Natural killer cell (primary cell): ENCODE results near the gene PALLD. TPM values are rescaled to one million over a fixed set of nuclear protein-coding genes. Genes with fewer than 3 reads are reported as not detected.

Source experiments
- ATAC-seq, 3 donors: fragments of 150-1000 bp in 2 of 3; fragments of 200-7000 bp in 1 of 3; cut with Tn5 transposase; 1 replicate in 1 of 3; 2 replicates in 2 of 3; pipeline ENCODE4 v1.10.0; 2021; ENCODE audit warnings: mild to moderate bottlenecking in 2 of 3, moderate library complexity in 2 of 3
- DNase-seq, 2 donors: peaks; one replicate each; pipeline versions ENCODE4 v3.0.0 to v3.0.0-alpha.2; 2013 to 2021; ENCODE audit warnings: mixed read lengths in 1 of 2
- H3K27ac ChIP-seq: one replicate; pipeline ENCODE4 v1.5.1; 2013; ENCODE audit warnings: mild to moderate bottlenecking, low read length
- H3K27me3 ChIP-seq: one replicate; pipeline ENCODE4 v1.6.1; 2013; ENCODE audit warnings: low read length; ENCODE audit not compliant: control insufficient read depth, insufficient read depth
- H3K36me3 ChIP-seq: one replicate; pipeline ENCODE4 v1.6.1; 2013; ENCODE audit warnings: low read length; ENCODE audit not compliant: control insufficient read depth, insufficient read depth
- H3K4me1 ChIP-seq: one replicate; pipeline ENCODE4 v1.6.1; 2013; ENCODE audit warnings: low read length; ENCODE audit not compliant: control insufficient read depth, insufficient read depth
- H3K4me3 ChIP-seq: one replicate; pipeline ENCODE4 v1.5.1; 2013; ENCODE audit warnings: low read length
- H3K9me3 ChIP-seq: one replicate; pipeline ENCODE4 v1.6.1; 2013; ENCODE audit warnings: low read length; ENCODE audit not compliant: control insufficient read depth, insufficient read depth
- H3K27ac Mint-ChIP-seq, 2 donors: one replicate each; pipeline ENCODE4 v1.8.0; 2022; ENCODE audit warnings: mild to moderate bottlenecking in 2 of 2, mixed read lengths in 2 of 2, moderate library complexity in 1 of 2
- H3K27me3 Mint-ChIP-seq, 2 donors: one replicate each; pipeline ENCODE4 v1.8.0; 2022; ENCODE audit warnings: low read depth in 2 of 2, mixed read lengths in 2 of 2
- H3K36me3 Mint-ChIP-seq: one replicate; pipeline ENCODE4 v1.8.0; 2022; ENCODE audit warnings: mixed read lengths
- H3K4me1 Mint-ChIP-seq, 2 donors: one replicate each; pipeline ENCODE4 v1.8.0; 2022; ENCODE audit warnings: mixed read lengths in 2 of 2
- H3K4me3 Mint-ChIP-seq: one replicate; pipeline ENCODE4 v1.8.0; 2022; ENCODE audit warnings: mild to moderate bottlenecking, moderate library complexity, mixed read lengths
- H3K9me3 Mint-ChIP-seq, 2 donors: one replicate each; pipeline ENCODE4 v1.8.0; 2022; ENCODE audit warnings: mixed read lengths in 2 of 2
- CTCF ChIP-seq: fragments of 200-600 bp; IDR thresholded peaks from one replicate; pipeline ENCODE4 v1.8.0; 2022; ENCODE audit warnings: antibody characterized with exemption
- WGBS: methylation state at CpG from one replicate; pipeline ENCODE4 v1.1.7; 2013; ENCODE audit warnings: missing lambda C conversion rate; ENCODE audit not compliant: insufficient coverage; 5-methylcytosine and 5-hydroxymethylcytosine counted together
- intact Hi-C: fragments of 100-400 bp; cut with micrococcal nuclease; formaldehyde crosslinking; loops from one replicate; pipeline ENCODE4 v1.14.2; 2022
- total RNA-seq, 4 donors: library from RNA; stranded (reverse); fragments of 120-200 nt in 1 of 4; gene quantifications; one replicate each; pipeline versions ENCODE4 v1.2.3 to v1.2.4, GENCODE V29; 2013 to 2022

PALLD gene
- total RNA-seq, 3 donors from 2014 or later (not counting 1 experiment from before 2014, with no cell fraction given), result 15.1 to 25.4 (median 22.8) TPM

GRCh38 chr4:168541266-168541953 lies 44.6 kb downstream of the PALLD start:
- intact Hi-C loops, result no loop called here
- no peaks in the 10 kb centered on the region for H3K36me3 ChIP-seq
- Mint-ChIP-seq H3K4me1 (no peaks in the 10 kb centered on the region), H3K27ac (no peak overlapping the region), H3K27me3 (peaks cover 6 to 19% of the 10 kb centered on the region in 2 donors), H3K4me3 (no peak overlapping the region), H3K36me3 (no peaks in the 10 kb centered on the region), H3K9me3 (no peaks in the 10 kb centered on the region)
- WGBS, result 94% methylated on average over 6 of the region's 7 CpGs
- DNase-seq (no peak), ATAC-seq (no peak)
- H3K27me3 ChIP-seq, result peaks cover 2% of the 10 kb centered on the region
- no peaks in the 10 kb centered on the region for H3K9me3 ChIP-seq
- H3K4me1 ChIP-seq, result no peaks in the 10 kb centered on the region
- no peak overlapping the region for H3K4me3 ChIP-seq
- TF ChIP-seq CTCF, result no peak
- no peak overlapping the region for H3K27ac ChIP-seq

- TF ChIP-seq CTCF, result no peak
- Histone ChIP-seq H3K4me1 (no peaks in the 10 kb centered on the region), H3K9me3 (no peaks in the 10 kb centered on the region), H3K36me3 (no peaks in the 10 kb centered on the region), H3K27me3 (peaks cover 2% of the 10 kb centered on the region), H3K4me3 (no peak overlapping the region), H3K27ac (no peak overlapping the region)
- no peak overlapping the region for H3K4me3 Mint-ChIP-seq
- H3K4me1 Mint-ChIP-seq, result no peaks in the 10 kb centered on the region
- DNase-seq, result no peak
- H3K36me3 Mint-ChIP-seq, result no peaks in the 10 kb centered on the region
- no peak for ATAC-seq
- peaks cover 13 to 16% of the 10 kb centered on the region in 2 donors for H3K27me3 Mint-ChIP-seq
- 94% methylated on average over 2 of the region's 4 CpGs for WGBS
- H3K9me3 Mint-ChIP-seq, result no peaks in the 10 kb centered on the region
- H3K27ac Mint-ChIP-seq, result no peak overlapping the region
- intact Hi-C loops, result no loop called here
Observed at GRCh38 chr4:168549143-168549542, 52.3 kb downstream of the PALLD start.

GRCh38 chr4:168550064-168550766 lies 53.4 kb downstream of the PALLD start:
- Histone ChIP-seq H3K4me3 (no peak overlapping the region), H3K36me3 (no peaks in the 10 kb centered on the region), H3K27me3 (no peaks in the 10 kb centered on the region), H3K27ac (no peak overlapping the region), H3K4me1 (no peaks in the 10 kb centered on the region), H3K9me3 (no peaks in the 10 kb centered on the region)
- ATAC-seq, result no peak
- 93% methylated on average over 4 of the region's 5 CpGs for WGBS
- Mint-ChIP-seq H3K4me3 (no peak overlapping the region), H3K4me1 (no peaks in the 10 kb centered on the region), H3K27ac (no peak overlapping the region), H3K27me3 (peaks cover 8 to 16% of the 10 kb centered on the region in 2 donors), H3K36me3 (no peaks in the 10 kb centered on the region), H3K9me3 (no peaks in the 10 kb centered on the region)
- TF ChIP-seq CTCF, result no peak
- DNase-seq, result no peak
- intact Hi-C loops, result no loop called here
